LNCaP clone FGC (cell line): ENCODE results near the gene BTN2A1.

Experiments
- DNase-seq: peaks from one replicate; pipeline ENCODE4 v3.0.0-alpha.2; 2011; ENCODE audit warnings: low read depth
- H3K4me3 ChIP-seq: 2 replicates; pipeline ENCODE4 v1.5.1; 2011; ENCODE audit warnings: mild to moderate bottlenecking, low read depth, low read length, control low read depth
- CTCF ChIP-seq: IDR thresholded peaks from 2 replicates; pipeline ENCODE4 v1.5.1; 2012; ENCODE audit warnings: mild to moderate bottlenecking; ENCODE audit not compliant: control insufficient read depth, insufficient read depth; ENCODE audit errors: extremely low read depth

The BTN2A1 gene

DNA sequence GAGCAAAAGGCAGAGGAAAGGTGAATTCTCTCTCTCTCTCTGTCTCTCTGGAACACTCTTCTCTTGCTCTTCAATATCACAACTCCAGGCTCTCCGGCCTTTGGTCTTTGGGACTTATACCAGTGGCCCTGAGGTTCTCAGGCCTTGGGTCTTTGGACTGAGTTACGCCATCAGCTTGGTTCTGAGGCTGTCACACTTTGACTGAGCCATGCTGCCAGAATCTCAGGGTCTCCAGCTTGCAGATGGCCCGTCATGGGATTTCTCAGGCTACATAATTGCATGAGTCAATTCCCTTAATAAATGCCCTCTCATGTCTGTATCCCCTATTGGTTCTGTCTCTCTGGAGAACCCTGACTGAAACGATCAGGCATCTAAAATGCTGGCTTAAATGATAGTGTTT is 12.9 kb downstream of the BTN2A1 start:
- no peak overlapping the region for H3K4me3 ChIP-seq
- DNase-seq: no peak
- TF ChIP-seq CTCF: no peak

GRCh38 chr6:26471970-26472369 is 14.2 kb downstream of the BTN2A1 start:
- no peak for DNase-seq
- TF ChIP-seq CTCF: no peak
- no peak overlapping the region for H3K4me3 ChIP-seq

- H3K4me3 ChIP-seq: no peak overlapping the region
- DNase-seq: no peak
- no peak for TF ChIP-seq CTCF
Measured at GRCh38 chr6:26472549-26473290, 15.0 kb downstream of the BTN2A1 start.

DNA sequence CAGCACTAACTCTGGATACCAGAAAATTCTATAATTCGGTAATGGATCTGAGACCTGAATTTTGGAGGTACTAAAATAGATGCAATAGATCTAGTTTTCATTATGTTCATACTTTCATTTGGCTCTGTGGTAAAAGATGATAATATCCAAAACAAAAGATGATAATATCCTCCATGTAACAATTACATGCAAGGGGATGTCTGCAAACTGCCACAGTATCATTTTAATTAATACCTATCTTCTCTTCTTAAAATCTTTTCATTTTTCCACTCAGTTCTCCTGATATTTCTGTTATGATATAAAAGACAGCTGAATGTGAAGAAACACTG is 15.6 kb downstream of the BTN2A1 start:
- TF ChIP-seq CTCF: no peak
- H3K4me3 ChIP-seq: peak overlapping the region; percentile 54

GRCh38 chr6:26473758-26474438 is 16.1 kb downstream of the BTN2A1 start:
- peak; percentile 95 for DNase-seq
- no peak for TF ChIP-seq CTCF
- peak overlapping the region; percentile 54 for H3K4me3 ChIP-seq

More for the DNA sequence above, 15.6 kb downstream of the BTN2A1 start:
- no peak for DNase-seq

GRCh38 chr6:26474439-26474881 is 16.7 kb downstream of the BTN2A1 start:
- TF ChIP-seq CTCF: no peak
- no peak for DNase-seq
- peak overlapping the region; percentile 54 for H3K4me3 ChIP-seq
